K562 (cell line): Measurements from ENCODE around the gene AHR. TPM values are rescaled to one million over a fixed set of nuclear protein-coding genes. Genes with fewer than 3 reads are reported as not detected.

Experiments used
- ARID1B ChIP-seq: fragments of 450-650 bp; IDR thresholded peaks from 2 replicates; pipeline ENCODE4 v1.6.1; 2016; ENCODE audit warnings: antibody characterized with exemption, mild to moderate bottlenecking, inconsistent platforms
- HDAC3 ChIP-seq: fragments of 450-650 bp; IDR thresholded peaks from 2 replicates; pipeline ENCODE4 v1.6.1; 2018; ENCODE audit warnings: borderline replicate concordance, mild to moderate bottlenecking, moderate library complexity; ENCODE audit not compliant: partially characterized antibody
- HOXB6 ChIP-seq: fragments of 250-450 bp; sonication (Bioruptor Pico); IDR thresholded peaks from 2 replicates; pipeline ENCODE4 v1.5.1; 2022; ENCODE audit warnings: mild to moderate bottlenecking, borderline replicate concordance
- RUNX1 ChIP-seq: sonication (generic); IDR thresholded peaks from 2 replicates; pipeline ENCODE4 v1.6.1; 2016; ENCODE audit warnings: antibody characterized with exemption, low read depth
- SIRT6 ChIP-seq: IDR thresholded peaks from one replicate; pipeline ENCODE4 v1.6.1; 2012; ENCODE audit warnings: low read depth, mild to moderate bottlenecking, control low read depth, inconsistent platforms, low read length, moderate library complexity
- SP2 ChIP-seq: IDR thresholded peaks from 2 replicates; pipeline ENCODE4 v1.6.1; 2011; ENCODE audit warnings: mild to moderate bottlenecking, low read depth, low read length, moderate library complexity; ENCODE audit not compliant: poor library complexity, severe bottlenecking; ENCODE audit errors: extremely low read depth
- ZNF696 ChIP-seq: fragments of 250-450 bp; sonication (Bioruptor Pico); conservative IDR thresholded peaks from 2 replicates; pipeline ENCODE4 v1.4.0; 2020; ENCODE audit warnings: mild to moderate bottlenecking, moderate library complexity
- polyA plus RNA-seq, 8 experiments: library from polyadenylated mRNA; depleted of rRNA in 4 of 8; stranded (reverse) in 5 of 8; unstranded in 3 of 8; fragments of >200 nt; fragmentation: Nextera tagmentation in 2 of 8; fragmentation: Illumina TruSeq in 1 of 8; extraction: Ambion mirVana in 2 of 8; extraction: Trizol in 1 of 8; gene quantifications; 2 replicates each; pipeline versions ENCODE4 v1.2.1 to v1.2.3, GENCODE V29; 2011 to 2014; ENCODE audit warnings: inconsistent platforms in 1 of 8, missing spikeins in 1 of 8
- total RNA-seq, 7 experiments: library from RNA; depleted of rRNA in 6 of 7; stranded (reverse); fragments of >200 nt in 6 of 7; fragmentation: Illumina TruSeq in 2 of 7; extraction: Trizol in 2 of 7; gene quantifications; 2 replicates each; pipeline versions ENCODE4 v1.2.1 to v1.2.3, GENCODE V29; 2011 to 2021; ENCODE audit warnings: low replicate concordance in 1 of 7
- TF ChIP-seq, protein P1 (sequence below): fragments of 200-600 bp; sonication (generic); IDR thresholded peaks from one replicate; pipeline ENCODE4 v1.6.1; 2012; ENCODE audit warnings: mild to moderate bottlenecking, low read depth, low read length, inconsistent platforms
- TF ChIP-seq, protein P2 (sequence below), 2 experiments: IDR thresholded peaks; 2 replicates each; pipeline ENCODE4 v1.6.1; 2012; ENCODE audit warnings: improper control_type of control experiment in 2 of 2, low read depth in 2 of 2, low read length in 2 of 2, borderline replicate concordance in 1 of 2
- TF ChIP-seq, protein P3 (sequence below), 2 experiments: fragments of 450-650 bp in 1 of 2; IDR thresholded peaks; 2 replicates each; pipeline ENCODE4 v1.6.1; 2011 to 2017; ENCODE audit warnings: low read depth in 2 of 2, antibody characterized with exemption in 1 of 2, borderline replicate concordance in 1 of 2, low read length in 1 of 2, mild to moderate bottlenecking in 1 of 2, mixed read lengths in 1 of 2; ENCODE audit not compliant: control insufficient read depth in 1 of 2

AHR gene
- total and polyA plus RNA-seq, 9 of the 15 experiments (the other 6 are each of a cell fraction or from before 2014, with no cell fraction given): 0.16 TPM; not detected in 8

DNA sequence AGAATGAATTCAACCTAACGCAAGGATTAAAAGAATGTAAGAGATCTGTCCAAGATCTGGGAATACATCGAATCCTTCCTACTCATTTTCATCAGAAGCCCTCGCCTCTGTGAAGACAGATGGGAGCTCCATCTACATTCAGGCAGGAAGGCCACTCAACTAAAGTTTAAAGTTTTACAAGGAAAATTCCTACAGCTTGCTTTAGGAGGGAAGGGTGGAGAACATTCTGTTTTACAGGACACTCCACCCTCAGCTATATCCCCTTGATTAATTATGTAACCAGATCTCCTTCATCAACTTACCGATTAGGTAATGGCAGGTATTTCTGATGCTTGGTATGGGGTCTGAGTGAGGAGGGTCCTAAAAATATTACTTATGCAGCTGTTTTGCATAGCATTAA, 5.6 kb upstream of the AHR start (continued):
- TF ChIP-seq, protein P1, sequence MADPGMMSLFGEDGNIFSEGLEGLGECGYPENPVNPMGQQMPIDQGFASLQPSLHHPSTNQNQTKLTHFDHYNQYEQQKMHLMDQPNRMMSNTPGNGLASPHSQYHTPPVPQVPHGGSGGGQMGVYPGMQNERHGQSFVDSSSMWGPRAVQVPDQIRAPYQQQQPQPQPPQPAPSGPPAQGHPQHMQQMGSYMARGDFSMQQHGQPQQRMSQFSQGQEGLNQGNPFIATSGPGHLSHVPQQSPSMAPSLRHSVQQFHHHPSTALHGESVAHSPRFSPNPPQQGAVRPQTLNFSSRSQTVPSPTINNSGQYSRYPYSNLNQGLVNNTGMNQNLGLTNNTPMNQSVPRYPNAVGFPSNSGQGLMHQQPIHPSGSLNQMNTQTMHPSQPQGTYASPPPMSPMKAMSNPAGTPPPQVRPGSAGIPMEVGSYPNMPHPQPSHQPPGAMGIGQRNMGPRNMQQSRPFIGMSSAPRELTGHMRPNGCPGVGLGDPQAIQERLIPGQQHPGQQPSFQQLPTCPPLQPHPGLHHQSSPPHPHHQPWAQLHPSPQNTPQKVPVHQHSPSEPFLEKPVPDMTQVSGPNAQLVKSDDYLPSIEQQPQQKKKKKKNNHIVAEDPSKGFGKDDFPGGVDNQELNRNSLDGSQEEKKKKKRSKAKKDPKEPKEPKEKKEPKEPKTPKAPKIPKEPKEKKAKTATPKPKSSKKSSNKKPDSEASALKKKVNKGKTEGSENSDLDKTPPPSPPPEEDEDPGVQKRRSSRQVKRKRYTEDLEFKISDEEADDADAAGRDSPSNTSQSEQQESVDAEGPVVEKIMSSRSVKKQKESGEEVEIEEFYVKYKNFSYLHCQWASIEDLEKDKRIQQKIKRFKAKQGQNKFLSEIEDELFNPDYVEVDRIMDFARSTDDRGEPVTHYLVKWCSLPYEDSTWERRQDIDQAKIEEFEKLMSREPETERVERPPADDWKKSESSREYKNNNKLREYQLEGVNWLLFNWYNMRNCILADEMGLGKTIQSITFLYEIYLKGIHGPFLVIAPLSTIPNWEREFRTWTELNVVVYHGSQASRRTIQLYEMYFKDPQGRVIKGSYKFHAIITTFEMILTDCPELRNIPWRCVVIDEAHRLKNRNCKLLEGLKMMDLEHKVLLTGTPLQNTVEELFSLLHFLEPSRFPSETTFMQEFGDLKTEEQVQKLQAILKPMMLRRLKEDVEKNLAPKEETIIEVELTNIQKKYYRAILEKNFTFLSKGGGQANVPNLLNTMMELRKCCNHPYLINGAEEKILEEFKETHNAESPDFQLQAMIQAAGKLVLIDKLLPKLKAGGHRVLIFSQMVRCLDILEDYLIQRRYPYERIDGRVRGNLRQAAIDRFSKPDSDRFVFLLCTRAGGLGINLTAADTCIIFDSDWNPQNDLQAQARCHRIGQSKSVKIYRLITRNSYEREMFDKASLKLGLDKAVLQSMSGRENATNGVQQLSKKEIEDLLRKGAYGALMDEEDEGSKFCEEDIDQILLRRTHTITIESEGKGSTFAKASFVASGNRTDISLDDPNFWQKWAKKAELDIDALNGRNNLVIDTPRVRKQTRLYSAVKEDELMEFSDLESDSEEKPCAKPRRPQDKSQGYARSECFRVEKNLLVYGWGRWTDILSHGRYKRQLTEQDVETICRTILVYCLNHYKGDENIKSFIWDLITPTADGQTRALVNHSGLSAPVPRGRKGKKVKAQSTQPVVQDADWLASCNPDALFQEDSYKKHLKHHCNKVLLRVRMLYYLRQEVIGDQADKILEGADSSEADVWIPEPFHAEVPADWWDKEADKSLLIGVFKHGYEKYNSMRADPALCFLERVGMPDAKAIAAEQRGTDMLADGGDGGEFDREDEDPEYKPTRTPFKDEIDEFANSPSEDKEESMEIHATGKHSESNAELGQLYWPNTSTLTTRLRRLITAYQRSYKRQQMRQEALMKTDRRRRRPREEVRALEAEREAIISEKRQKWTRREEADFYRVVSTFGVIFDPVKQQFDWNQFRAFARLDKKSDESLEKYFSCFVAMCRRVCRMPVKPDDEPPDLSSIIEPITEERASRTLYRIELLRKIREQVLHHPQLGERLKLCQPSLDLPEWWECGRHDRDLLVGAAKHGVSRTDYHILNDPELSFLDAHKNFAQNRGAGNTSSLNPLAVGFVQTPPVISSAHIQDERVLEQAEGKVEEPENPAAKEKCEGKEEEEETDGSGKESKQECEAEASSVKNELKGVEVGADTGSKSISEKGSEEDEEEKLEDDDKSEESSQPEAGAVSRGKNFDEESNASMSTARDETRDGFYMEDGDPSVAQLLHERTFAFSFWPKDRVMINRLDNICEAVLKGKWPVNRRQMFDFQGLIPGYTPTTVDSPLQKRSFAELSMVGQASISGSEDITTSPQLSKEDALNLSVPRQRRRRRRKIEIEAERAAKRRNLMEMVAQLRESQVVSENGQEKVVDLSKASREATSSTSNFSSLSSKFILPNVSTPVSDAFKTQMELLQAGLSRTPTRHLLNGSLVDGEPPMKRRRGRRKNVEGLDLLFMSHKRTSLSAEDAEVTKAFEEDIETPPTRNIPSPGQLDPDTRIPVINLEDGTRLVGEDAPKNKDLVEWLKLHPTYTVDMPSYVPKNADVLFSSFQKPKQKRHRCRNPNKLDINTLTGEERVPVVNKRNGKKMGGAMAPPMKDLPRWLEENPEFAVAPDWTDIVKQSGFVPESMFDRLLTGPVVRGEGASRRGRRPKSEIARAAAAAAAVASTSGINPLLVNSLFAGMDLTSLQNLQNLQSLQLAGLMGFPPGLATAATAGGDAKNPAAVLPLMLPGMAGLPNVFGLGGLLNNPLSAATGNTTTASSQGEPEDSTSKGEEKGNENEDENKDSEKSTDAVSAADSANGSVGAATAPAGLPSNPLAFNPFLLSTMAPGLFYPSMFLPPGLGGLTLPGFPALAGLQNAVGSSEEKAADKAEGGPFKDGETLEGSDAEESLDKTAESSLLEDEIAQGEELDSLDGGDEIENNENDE: no peak
- TF ChIP-seq, protein P2, sequence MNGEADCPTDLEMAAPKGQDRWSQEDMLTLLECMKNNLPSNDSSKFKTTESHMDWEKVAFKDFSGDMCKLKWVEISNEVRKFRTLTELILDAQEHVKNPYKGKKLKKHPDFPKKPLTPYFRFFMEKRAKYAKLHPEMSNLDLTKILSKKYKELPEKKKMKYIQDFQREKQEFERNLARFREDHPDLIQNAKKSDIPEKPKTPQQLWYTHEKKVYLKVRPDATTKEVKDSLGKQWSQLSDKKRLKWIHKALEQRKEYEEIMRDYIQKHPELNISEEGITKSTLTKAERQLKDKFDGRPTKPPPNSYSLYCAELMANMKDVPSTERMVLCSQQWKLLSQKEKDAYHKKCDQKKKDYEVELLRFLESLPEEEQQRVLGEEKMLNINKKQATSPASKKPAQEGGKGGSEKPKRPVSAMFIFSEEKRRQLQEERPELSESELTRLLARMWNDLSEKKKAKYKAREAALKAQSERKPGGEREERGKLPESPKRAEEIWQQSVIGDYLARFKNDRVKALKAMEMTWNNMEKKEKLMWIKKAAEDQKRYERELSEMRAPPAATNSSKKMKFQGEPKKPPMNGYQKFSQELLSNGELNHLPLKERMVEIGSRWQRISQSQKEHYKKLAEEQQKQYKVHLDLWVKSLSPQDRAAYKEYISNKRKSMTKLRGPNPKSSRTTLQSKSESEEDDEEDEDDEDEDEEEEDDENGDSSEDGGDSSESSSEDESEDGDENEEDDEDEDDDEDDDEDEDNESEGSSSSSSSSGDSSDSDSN (IDR thresholded peaks at IDR 0.05; ENCODE audit: borderline replicate concordance in 1 of 2, low read depth in 2 of 2, low read length in 2 of 2): no peak
- no peak for TF ChIP-seq RUNX1
- TF ChIP-seq SP2: no peak
- no peak for TF ChIP-seq SIRT6
- TF ChIP-seq HDAC3: no peak
- TF ChIP-seq, protein P3, sequence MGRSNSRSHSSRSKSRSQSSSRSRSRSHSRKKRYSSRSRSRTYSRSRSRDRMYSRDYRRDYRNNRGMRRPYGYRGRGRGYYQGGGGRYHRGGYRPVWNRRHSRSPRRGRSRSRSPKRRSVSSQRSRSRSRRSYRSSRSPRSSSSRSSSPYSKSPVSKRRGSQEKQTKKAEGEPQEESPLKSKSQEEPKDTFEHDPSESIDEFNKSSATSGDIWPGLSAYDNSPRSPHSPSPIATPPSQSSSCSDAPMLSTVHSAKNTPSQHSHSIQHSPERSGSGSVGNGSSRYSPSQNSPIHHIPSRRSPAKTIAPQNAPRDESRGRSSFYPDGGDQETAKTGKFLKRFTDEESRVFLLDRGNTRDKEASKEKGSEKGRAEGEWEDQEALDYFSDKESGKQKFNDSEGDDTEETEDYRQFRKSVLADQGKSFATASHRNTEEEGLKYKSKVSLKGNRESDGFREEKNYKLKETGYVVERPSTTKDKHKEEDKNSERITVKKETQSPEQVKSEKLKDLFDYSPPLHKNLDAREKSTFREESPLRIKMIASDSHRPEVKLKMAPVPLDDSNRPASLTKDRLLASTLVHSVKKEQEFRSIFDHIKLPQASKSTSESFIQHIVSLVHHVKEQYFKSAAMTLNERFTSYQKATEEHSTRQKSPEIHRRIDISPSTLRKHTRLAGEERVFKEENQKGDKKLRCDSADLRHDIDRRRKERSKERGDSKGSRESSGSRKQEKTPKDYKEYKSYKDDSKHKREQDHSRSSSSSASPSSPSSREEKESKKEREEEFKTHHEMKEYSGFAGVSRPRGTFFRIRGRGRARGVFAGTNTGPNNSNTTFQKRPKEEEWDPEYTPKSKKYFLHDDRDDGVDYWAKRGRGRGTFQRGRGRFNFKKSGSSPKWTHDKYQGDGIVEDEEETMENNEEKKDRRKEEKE (IDR thresholded peaks at IDR 0.05; ENCODE audit: borderline replicate concordance in 1 of 2, control insufficient read depth in 1 of 2, low read depth in 2 of 2, low read length in 1 of 2): no peak
- TF ChIP-seq HOXB6: no peak
- TF ChIP-seq ARID1B: no peak
- TF ChIP-seq ZNF696: no peak
